SHP77 treated with DMSO at 0.1 percent for 48 hours (cell line): ENCODE data around the gene NTF3.

Experiments used
- DNase-seq: peaks from one replicate; lab custom pipeline; 2025; lab: John Stamatoyannopoulos, UW

The NTF3 gene

DNA sequence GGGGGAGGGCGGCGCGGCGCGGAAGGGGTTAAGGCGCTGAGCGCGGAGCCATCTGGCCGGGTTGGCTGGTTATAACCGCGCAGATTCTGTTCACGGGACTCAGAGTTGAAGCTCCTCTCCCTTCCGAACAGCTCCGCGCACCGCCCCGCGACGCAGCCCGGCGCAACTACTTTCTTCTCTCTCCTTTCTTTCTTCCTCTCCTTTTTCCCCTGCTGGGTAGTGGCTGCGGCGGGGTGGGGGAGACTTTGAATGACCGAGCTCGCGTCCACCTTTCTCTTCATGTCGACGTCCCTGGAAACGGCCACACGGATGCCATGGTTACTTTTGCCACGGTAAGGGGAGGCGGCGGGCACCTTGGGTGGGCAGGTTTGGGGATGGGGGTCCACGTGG is at the start of gene NTF3:
Gene NTF3, plus strand, starts transcription at position 98 of the 390 bp plus-strand sequence. Its CDS starts 217 bp downstream, at position 315.
- DNase-seq: no peak

- no peak for DNase-seq
Observed at GRCh38 chr12:5384015-5384414, 47.9 kb upstream of the NTF3 start.

DNA sequence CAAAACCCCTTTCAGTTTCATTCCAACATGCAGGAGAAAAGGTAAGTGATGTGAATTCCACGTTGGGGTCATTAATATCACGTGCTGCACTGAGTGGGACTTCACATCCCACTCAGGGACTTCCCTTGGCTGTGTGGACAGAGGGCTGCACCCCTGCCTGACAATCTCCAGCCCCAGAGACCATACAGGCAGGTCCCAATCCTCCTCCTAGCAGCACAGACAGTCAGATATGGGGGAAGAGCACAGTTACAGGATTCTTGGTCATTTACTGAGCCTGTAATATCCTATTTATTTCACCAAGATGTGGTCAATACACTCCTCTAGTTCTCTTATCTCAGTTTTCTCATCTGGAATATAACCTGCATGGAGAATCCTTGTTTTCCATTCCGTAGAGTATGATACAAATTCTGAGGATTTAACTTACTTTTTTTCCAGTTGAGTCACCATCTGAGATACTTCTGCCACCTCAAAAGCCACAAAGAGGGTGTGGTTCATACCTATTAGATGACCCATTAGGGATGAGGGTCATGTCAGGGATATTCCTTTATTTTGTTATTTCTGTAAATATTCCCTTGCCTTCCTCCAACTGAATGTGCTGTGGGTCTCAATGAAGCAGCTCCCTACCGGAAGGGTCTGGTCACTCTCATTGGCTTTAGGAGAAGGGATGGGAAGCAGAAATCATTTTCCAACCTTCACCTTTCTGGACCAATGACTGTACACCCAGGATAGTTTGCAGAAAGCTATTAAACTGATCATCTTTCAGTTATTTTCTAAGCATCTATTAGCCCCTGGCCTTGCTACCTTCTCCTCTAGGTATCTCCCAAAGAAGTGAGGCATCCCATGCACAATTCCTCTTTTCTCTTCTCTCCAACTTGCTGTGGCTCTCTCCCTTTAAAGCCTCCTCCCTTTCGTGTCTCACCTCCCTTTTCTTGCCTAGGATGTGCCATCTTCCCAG is 43.0 kb upstream of the NTF3 start:
- no peak for DNase-seq

GRCh38 chr12:5390174-5390799 is 41.6 kb upstream of the NTF3 start:
- no peak for DNase-seq

- DNase-seq: no peak
Observed at GRCh38 chr12:5391653-5392052, 40.3 kb upstream of the NTF3 start.

DNA sequence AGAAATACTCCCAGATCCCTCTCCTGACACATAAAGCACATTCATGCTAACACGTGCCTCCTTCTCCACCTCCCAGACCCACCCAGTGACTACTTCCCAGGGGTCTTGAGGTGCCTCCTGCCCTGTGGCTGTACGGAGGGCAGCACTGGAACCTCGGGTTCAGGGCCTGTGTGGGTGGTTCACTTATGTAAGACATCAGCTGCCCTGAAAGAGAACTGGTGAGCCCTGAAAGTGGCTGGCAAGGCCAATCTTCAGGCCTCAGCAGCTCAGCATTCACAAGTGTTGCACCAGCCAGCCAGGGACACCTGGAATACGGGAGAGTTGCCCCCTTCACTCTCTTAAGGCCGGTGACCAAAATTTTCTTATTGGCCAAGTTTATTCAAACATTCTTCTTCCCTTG is 38.9 kb upstream of the NTF3 start:
- no peak for DNase-seq

DNA sequence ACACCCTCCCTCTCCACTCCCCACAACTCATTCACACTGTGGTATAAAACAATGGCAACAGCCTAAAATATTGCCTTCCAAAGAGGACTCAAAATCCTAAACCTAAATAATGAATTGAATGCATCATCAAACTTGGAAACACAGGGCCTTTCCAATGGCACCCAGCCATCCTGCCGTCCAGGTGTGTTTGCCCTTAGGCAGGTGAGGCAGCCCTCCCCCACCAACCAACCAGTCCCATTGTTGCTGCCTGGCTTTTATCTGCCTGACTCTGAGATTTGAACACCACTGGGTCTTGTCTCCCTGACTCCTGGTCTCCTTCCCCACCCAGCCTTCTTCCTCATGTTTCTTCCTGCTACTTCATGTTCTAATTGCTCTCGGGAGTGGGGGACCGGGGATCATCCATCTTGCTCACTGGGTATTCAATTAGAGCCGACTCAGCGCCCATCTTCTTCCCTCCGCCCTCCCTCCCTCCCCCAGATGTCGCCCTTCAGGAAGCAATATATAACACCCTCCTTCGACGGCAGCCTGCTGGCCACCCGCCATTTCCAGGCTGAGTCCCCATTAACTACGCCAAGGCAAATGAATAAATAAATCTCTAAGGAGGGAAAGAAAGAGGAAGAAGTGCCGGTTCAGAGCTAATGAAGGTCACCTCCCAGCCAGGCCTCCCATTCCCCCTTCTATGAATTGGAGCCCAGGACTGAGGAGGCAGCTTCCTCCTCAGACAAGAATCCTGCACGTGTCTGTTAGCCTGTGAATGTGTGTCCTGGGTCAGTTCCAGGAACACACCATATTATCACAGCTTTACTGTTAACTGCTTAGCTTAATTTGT is 36.3 kb upstream of the NTF3 start:
- DNase-seq: no peak

DNA sequence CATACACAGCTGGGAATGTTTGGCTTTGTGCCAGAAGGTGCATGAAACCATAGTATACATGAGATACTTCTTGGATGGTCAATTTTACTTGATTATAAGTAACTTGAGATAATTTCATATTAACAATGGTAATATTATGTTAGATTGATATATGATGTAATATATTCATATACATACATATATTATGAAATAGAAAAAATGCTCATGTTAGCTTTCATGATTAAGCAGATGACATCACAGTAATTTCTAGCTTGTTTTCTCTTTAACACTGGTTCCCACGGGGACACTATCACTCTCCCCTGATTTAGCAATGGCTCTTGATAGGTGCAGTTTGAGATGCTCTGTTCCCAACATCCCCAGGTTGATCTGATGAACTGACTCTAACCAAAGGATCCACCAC is 35.4 kb upstream of the NTF3 start:
- DNase-seq: no peak

GRCh38 chr12:5399266-5399665 is 32.6 kb upstream of the NTF3 start:
- no peak for DNase-seq

DNA sequence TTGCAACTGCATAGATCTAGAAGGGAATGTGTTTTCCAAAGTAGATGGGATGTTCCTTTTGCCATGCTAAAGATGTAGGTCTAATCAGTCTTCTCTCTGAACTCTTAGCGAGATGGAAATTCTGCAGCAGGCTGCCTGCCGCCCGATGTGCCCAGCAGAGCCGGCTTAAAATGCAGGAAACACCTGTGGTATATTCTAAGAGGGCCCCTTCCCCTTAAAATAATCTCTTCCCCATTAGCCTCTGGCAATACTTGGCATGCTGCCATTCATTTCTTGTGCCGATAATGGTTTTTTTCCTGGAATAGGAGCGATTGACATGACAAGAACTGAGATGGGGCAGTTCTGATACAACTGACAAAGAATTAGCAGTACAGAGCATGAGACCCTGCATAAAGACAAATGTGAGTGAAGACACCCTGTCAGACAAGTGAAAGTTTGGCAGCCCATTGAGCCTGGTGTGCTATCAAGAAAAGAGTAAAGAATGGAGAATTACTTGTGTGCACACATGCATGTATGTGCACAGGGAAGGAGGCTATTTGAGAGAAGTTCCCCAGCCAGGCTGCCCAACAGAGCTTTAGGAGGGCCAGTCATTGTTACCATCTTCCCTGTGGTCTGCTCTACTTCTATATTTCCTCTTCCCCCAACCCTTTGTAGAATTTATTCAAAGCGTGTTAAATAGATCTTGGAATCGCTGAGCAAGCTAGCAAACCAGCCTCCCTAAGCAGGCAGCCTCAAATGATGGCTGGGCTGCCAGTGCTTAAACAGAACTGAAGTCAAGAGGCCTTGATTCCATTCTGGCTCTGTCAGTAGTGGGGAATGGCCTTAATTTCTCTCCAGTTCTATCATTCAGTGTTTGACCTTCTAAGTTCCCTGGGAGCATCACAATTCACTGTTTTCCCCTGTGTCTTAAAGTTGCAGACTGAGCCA is 29.6 kb upstream of the NTF3 start:
- no peak for DNase-seq

GRCh38 chr12:5403411-5403810 is 28.5 kb upstream of the NTF3 start:
- no peak for DNase-seq

DNA sequence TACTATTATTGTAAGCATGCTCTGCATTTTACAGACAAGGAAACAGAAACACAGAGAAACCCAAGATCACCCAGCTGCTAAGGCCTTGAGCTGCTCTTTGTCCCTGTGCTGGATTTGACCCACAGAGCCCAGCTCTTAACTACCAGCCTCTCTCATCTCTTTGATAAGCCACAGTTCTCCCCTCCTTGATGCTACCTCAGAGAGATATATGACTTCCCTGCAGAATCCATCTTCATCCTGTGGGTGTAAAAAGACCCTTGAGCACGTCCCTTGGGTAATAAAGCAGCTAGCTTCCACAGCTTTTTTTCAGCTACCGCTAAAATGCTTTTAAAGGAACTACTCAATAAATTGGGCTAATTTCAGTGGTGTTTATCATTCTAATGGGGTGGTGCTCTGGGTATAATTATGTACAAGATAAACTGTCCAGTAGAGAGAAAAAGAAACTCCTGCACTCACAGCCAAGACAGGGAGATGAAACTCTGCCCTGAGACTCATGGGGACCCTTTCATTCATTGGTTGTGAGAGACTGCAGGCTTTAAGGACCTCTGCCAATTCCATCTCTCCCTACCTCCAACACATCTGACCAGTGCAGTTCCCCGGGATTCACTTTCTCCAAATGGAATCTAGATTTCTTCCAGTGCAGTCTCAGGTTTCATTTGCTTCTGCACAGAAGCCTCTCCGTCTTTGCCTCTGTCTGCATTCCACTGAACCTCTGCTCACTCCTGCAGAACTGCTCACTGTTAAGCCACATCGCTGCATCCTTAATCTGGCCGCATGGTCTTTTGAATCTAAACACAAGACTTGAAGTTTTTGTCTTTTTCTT is 24.7 kb upstream of the NTF3 start:
- no peak for DNase-seq

GRCh38 chr12:5409619-5410018 is 22.3 kb upstream of the NTF3 start:
- DNase-seq: no peak

DNA sequence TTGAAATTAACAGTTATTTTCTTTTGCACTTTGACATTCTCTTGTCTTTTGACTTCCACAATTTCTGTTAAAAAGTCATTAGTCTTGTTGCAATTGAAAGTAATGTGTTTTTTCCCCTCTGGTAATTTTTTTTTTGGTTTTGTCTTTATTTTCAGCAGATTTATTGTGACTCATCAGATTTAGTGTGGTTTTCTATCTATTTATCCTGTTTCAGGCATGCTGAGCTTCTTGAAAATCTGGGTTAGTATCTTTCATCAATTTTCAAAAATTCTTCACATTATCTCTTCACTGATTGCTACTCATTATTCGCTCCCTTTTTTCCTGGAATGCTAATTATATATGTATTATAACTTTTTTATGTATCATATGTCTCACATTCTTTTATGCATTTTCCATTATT is 15.3 kb upstream of the NTF3 start:
- DNase-seq: no peak

DNA sequence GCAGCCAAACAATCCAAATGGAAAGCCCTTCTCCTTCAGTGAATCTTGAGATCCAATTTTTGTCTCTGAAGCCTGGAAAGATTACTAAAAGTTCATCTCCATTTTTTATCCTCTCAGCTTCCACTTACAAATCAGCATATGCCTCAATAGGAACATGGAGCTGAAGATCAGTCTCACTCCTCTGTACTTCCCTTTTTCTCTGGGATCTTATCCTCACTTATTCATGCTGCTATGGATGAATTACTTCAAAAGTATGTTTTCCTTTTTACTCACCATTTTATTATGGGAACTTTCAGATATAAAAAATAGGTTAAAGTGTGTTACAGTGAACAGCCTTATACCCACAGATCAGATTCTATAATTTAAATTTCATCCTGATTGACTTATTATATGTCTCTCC is 14.4 kb upstream of the NTF3 start:
- no peak for DNase-seq

DNA sequence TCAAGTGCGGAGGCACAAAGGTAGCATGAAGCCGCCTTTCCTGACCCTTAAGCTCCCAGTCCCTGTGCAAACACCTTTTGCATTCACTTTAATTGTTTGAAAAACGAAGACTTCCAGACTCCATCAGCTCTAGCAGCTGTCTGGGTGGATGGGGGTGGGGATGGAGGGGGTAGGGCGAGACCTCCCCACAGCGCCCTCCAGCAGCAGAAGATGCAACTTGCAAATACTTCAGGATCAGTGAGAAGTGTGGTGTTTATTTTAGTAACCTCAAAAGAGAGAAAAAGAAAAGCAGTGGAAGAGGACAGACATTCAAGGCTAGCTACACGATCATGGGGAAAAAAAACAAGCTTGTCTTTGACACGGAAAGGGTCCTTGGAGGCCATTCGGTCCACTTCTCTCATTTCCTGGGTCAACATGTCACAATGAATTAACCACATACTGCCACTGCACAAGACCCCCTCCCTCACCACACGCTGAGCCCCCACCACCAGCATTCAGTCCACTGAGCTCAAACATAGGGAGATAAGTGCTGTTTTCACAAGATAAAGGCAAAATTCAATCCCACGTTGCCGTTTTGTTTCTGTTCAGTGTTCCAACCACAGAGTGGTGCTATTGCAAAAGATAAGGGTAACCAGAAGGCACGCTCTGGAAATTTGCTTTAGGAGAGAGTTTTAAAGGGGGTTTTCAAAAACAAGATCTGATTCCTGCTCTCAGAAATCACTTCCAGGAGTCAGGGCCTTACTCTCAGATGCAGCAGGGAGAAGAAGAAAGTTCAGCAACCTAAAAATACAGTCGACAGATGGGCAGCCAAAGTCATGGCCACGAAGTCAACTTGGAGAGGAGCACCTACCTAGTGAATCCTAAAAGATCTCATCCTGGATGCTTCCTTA is 3.3 kb upstream of the NTF3 start:
- DNase-seq: no peak

DNA sequence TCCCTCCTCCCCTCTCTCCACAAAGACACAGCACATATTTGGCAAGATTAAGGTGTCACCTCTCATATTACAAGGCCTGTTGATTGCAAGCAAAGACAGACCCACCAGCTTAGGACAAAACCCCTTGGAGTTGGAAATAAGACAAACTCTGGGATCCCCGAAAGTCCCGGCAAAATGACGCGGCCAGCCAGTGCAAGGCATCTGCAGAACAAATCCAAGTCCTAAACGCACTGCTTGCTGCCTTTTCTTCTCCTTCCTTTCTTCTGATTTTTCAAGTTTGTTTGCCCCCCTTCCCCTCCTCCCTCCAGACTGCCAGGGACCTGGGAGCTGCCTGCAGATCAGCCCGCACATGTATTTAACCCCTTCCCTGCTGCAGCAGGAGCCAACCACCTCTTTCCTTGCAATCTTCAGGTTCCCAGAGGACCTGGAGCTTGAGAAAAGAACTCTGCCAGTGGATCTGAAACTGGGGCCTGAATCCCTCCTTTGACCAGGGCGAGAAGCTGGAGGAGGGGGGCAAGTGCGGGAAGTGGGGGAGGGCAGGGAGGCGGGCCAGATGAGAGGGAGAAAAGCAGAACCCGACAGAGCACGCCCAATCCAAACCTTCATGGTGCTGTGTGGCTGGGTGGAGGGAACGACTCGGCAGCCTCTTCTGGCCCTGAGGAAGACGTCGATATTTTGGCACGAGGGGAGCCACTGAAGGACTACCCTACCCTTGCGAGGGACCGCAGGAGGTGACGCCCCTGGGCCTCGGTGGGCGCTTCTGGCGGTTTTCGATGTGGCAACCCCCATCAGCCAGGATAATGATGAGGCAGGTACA is 2.0 kb upstream of the NTF3 start:
- DNase-seq: no peak
